OCI-LY3 (cell line): ENCODE results near the gene LTBP1.

ENCODE experiments used
- H2AFZ ChIP-seq: fragments of 200-600, 300-600 bp; shearing (Covaris generic); 2 replicates; pipeline ENCODE4 v1.6.0; 2014; ENCODE audit warnings: antibody characterized with exemption, low read depth, low read length
- H3K27ac ChIP-seq: fragments of 200-600, 300-600 bp; sonication (generic); 2 replicates; pipeline ENCODE4 v1.5.1; 2014; ENCODE audit warnings: mild to moderate bottlenecking, low read length, moderate library complexity, mixed read lengths
- H3K27me3 ChIP-seq: fragments of 200-600, 300-600 bp; sonication (generic); 2 replicates; pipeline ENCODE4 v1.6.1; 2014; ENCODE audit warnings: low read depth, low read length, mixed read lengths
- H3K36me3 ChIP-seq: fragments of 200-600, 300-600 bp; sonication (generic); replicated peaks from 2 replicates; pipeline ENCODE3; 2014; ENCODE audit warnings: low read depth, low read length, mixed read lengths
- H3K4me1 ChIP-seq: fragments of 300-600, 200-600 bp; sonication (generic); 2 replicates; pipeline ENCODE4 v1.6.1; 2014; ENCODE audit warnings: low read length, mixed read lengths
- H3K4me2 ChIP-seq: fragments of 200-600, 300-600 bp; sonication (generic); 2 replicates; pipeline ENCODE4 v1.6.1; 2014; ENCODE audit warnings: low read length, mixed read lengths
- H3K4me3 ChIP-seq: fragments of 300-600, 200-600 bp; sonication (generic); 2 replicates; pipeline ENCODE4 v1.5.1; 2014; ENCODE audit warnings: antibody characterized with exemption, mild to moderate bottlenecking, low read length, moderate library complexity
- H3K79me2 ChIP-seq: fragments of 300-600, 200-600 bp; shearing (Covaris generic); 2 replicates; pipeline ENCODE4 v1.6.1; 2014; ENCODE audit warnings: mild to moderate bottlenecking, low read length, mixed read lengths
- H3K9ac ChIP-seq: fragments of 300-600, 200-600 bp; shearing (Covaris generic); 2 replicates; pipeline ENCODE4 v1.6.0; 2014; ENCODE audit warnings: mild to moderate bottlenecking, low read length, moderate library complexity
- H3K9me3 ChIP-seq: fragments of 200-600, 300-600 bp; shearing (Covaris generic); 2 replicates; pipeline ENCODE4 v1.6.1; 2014; ENCODE audit warnings: low read length, mixed read lengths; ENCODE audit not compliant: insufficient read depth
- H4K20me1 ChIP-seq: fragments of 200-600, 300-600 bp; sonication (generic); 2 replicates; pipeline ENCODE4 v1.6.1; 2016; ENCODE audit warnings: low read length, mixed read lengths; ENCODE audit not compliant: insufficient read depth
- CTCF ChIP-seq: fragments of 200-600, 300-600 bp; sonication (generic); IDR thresholded peaks from 2 replicates; pipeline ENCODE4 v1.5.1; 2014; ENCODE audit warnings: antibody characterized with exemption, low read length, low read depth
- EZH2phosphoT487 ChIP-seq: fragments of 200-600 bp; shearing (Covaris generic); IDR thresholded peaks from 2 replicates; pipeline ENCODE4 v1.6.1; 2018; ENCODE audit warnings: antibody characterized with exemption, mixed run types, low read depth

LTBP1 gene

GRCh38 chr2:33022395-33022985 is 75.7 kb downstream of the LTBP1 start:
- Histone ChIP-seq H3K27me3 (no peaks in the 10 kb centered on the region), H3K4me1 (no peaks in the 10 kb centered on the region), H2AFZ (no peak overlapping the region), H4K20me1 (no peaks in the 10 kb centered on the region), H3K4me3 (no peak overlapping the region), H3K79me2 (no peaks in the 10 kb centered on the region), H3K36me3 (no peaks in the 10 kb centered on the region), H3K4me2 (no peak overlapping the region), H3K9ac (no peak overlapping the region), H3K27ac (no peak overlapping the region), H3K9me3 (no peaks in the 10 kb centered on the region)
- TF ChIP-seq EZH2phosphoT487 (no peak), CTCF (no peak)

- no peaks in the 10 kb centered on the region for H3K79me2 ChIP-seq
- no peak overlapping the region for H3K4me2 ChIP-seq
- no peak overlapping the region for H3K4me3 ChIP-seq
- H4K20me1 ChIP-seq, result no peaks in the 10 kb centered on the region
- H3K27ac ChIP-seq, result no peak overlapping the region
- no peaks in the 10 kb centered on the region for H3K4me1 ChIP-seq
- no peak overlapping the region for H3K9ac ChIP-seq
- H3K27me3 ChIP-seq, result no peaks in the 10 kb centered on the region
- TF ChIP-seq CTCF (no peak), EZH2phosphoT487 (no peak)
- H2AFZ ChIP-seq, result no peak overlapping the region
- H3K36me3 ChIP-seq, result no peaks in the 10 kb centered on the region
- no peaks in the 10 kb centered on the region for H3K9me3 ChIP-seq
Observed at GRCh38 chr2:33022989-33023727, 76.4 kb downstream of the LTBP1 start.

GRCh38 chr2:33023728-33024500 is 77.2 kb downstream of the LTBP1 start:
- TF ChIP-seq EZH2phosphoT487 (no peak), CTCF (no peak)
- Histone ChIP-seq H3K36me3 (no peaks in the 10 kb centered on the region), H3K27me3 (no peaks in the 10 kb centered on the region), H2AFZ (no peak overlapping the region), H3K4me1 (no peaks in the 10 kb centered on the region), H3K27ac (no peak overlapping the region), H3K4me2 (no peak overlapping the region), H3K79me2 (no peaks in the 10 kb centered on the region), H4K20me1 (no peaks in the 10 kb centered on the region), H3K4me3 (no peak overlapping the region), H3K9ac (no peak overlapping the region), H3K9me3 (no peaks in the 10 kb centered on the region)

- no peaks in the 10 kb centered on the region for H4K20me1 ChIP-seq
- H2AFZ ChIP-seq, result no peak overlapping the region
- H3K79me2 ChIP-seq, result no peaks in the 10 kb centered on the region
- no peaks in the 10 kb centered on the region for H3K4me1 ChIP-seq
- no peak overlapping the region for H3K9ac ChIP-seq
- H3K27me3 ChIP-seq, result no peaks in the 10 kb centered on the region
- no peak overlapping the region for H3K27ac ChIP-seq
- TF ChIP-seq EZH2phosphoT487 (no peak), CTCF (no peak)
- no peak overlapping the region for H3K4me3 ChIP-seq
- no peak overlapping the region for H3K4me2 ChIP-seq
- H3K36me3 ChIP-seq, result no peaks in the 10 kb centered on the region
- H3K9me3 ChIP-seq, result no peaks in the 10 kb centered on the region
Observed at GRCh38 chr2:33024758-33025157, 78.0 kb downstream of the LTBP1 start.
